Prostate gland (tissue), 2 donors: ENCODE data around the gene ADGRF4. TPM values are rescaled to one million over a fixed set of nuclear protein-coding genes. Genes with fewer than 3 reads are reported as not detected.

Source experiments
- DNase-seq: peaks from one replicate; pipeline ENCODE4 v3.0.0-alpha.2; 2019; ENCODE audit warnings: low spot score
- H3K27ac ChIP-seq, 2 donors: fragments of 200-600 bp; sonication (generic); 2 replicates each; pipeline ENCODE4 v1.5.1; 2017 to 2019
- H3K27me3 ChIP-seq: fragments of 200-600 bp; sonication (generic); replicated peaks from 2 replicates; pipeline ENCODE4 v1.5.1; 2019; ENCODE audit not compliant: insufficient read depth
- H3K36me3 ChIP-seq, 2 donors: fragments of 200-600 bp; sonication (generic); 1 replicate in 1 of 2; 2 replicates in 1 of 2; pipeline versions ENCODE4 v1.5.1 to v1.8.1; 2017 to 2019
- H3K4me1 ChIP-seq: fragments of 200-600 bp; sonication (generic); replicated peaks from 2 replicates; pipeline ENCODE4 v1.5.1; 2019
- H3K4me3 ChIP-seq, 2 donors: fragments of 200-600 bp; sonication (generic); 2 replicates each; pipeline ENCODE4 v1.5.1; 2017 to 2019
- H3K9me3 ChIP-seq: fragments of 200-600 bp; sonication (generic); 2 replicates; pipeline ENCODE4 v1.5.1; 2017
- CTCF ChIP-seq, 4 experiments: fragments of 200-600 bp in 2 of 4; fragments of 450-650 bp in 2 of 4; sonication (generic) in 2 of 4; IDR thresholded peaks; 1 replicate in 3 of 4; 2 replicates in 1 of 4; pipeline ENCODE4 v1.5.1; 2016 to 2019; ENCODE audit warnings: antibody characterized with exemption in 4 of 4, mild to moderate bottlenecking in 2 of 4, moderate library complexity in 2 of 4
- POLR2A ChIP-seq: fragments of 450-650 bp; IDR thresholded peaks from one replicate; pipeline ENCODE4 v1.6.1; 2016; ENCODE audit warnings: antibody characterized with exemption, mild to moderate bottlenecking
- POLR2AphosphoS5 ChIP-seq: sonication (generic); formaldehyde crosslinking; IDR thresholded peaks from one replicate; pipeline ENCODE4 v1.6.1; 2017; ENCODE audit warnings: antibody characterized with exemption
- WGBS: methylation state at CpG from one replicate; pipeline ENCODE4 v1.1.5; 2018; 5-methylcytosine and 5-hydroxymethylcytosine counted together
- intact Hi-C: fragments of 100-400 bp; cut with DNase I; formaldehyde crosslinking; loops from one replicate; pipeline ENCODE4 v1.14.2; 2022
- total RNA-seq, 2 donors: library from RNA; depleted of rRNA; stranded (reverse); fragments of >200 nt; gene quantifications; one replicate each; pipeline ENCODE4 v1.1.0, GENCODE V29; 2016

Gene ADGRF4
- under 1 TPM in 1 of 2 donors, not detected in 1; 0.23 TPM for total RNA-seq

DNA sequence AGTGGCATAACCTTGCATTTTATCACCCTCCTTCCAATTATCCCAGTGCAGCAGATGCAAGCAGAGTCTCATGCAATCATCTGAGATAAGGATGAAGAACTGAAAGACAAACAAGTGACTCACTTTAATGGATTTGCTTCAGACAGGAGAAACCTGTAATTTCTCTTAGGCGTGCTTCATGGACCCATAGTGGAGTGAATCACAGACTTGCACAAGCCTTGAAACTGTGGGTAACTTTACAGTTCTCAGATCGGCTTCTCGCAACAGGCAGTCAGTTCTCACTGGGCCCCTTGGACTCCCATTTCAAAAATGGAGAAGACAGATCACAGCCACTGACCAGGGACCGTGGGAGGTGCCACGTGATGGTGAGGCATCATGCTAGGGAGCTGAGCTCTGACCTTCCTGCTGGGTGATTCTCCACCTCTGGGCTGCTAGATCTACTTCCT, at the start of gene ADGRF4:
Gene ADGRF4 (plus strand): TSS at position 239 of the 446 bp plus-strand sequence. CDS start 8,666 bp downstream, outside the sequence.
- H3K9me3 ChIP-seq = no peaks in the 10 kb centered on the region
- no peaks in the 10 kb centered on the region for H3K36me3 ChIP-seq
- H3K27me3 ChIP-seq = no peaks in the 10 kb centered on the region
- H3K4me3 ChIP-seq = no peak within 1 kb of the TSS
- TF ChIP-seq POLR2AphosphoS5 (peak; percentile 29), POLR2A (no peak), CTCF (IDR thresholded peaks at IDR 0.05) (no peak)
- no peak within 1 kb of the TSS for H3K27ac ChIP-seq
- H3K4me1 ChIP-seq = no peaks in the 10 kb centered on the region
- peak; percentile 7 for DNase-seq
- WGBS = 65% methylated on average over 5 of the region's 5 CpGs
- intact Hi-C loops = no loop called here

GRCh38 chr6:47650553-47651432, 47.6 kb upstream of the ADGRF4 start:
- Histone ChIP-seq H3K4me3 (no peak overlapping the region), H3K4me1 (no peaks in the 10 kb centered on the region), H3K36me3 (no peaks in the 10 kb centered on the region), H3K27me3 (no peaks in the 10 kb centered on the region), H3K27ac (no peak overlapping the region), H3K9me3 (no peaks in the 10 kb centered on the region)
- no peak for DNase-seq
- intact Hi-C loops = no loop called here
- TF ChIP-seq POLR2A (no peak), POLR2AphosphoS5 (no peak), CTCF (IDR thresholded peaks at IDR 0.05) (no peak)
- WGBS = 65% methylated on average over 3 of the region's 3 CpGs

- no peaks in the 10 kb centered on the region for H3K27me3 ChIP-seq
- H3K27ac ChIP-seq = no peak overlapping the region
- H3K9me3 ChIP-seq = no peaks in the 10 kb centered on the region
- no peak overlapping the region for H3K4me3 ChIP-seq
- H3K4me1 ChIP-seq = no peaks in the 10 kb centered on the region
- no peaks in the 10 kb centered on the region for H3K36me3 ChIP-seq
- TF ChIP-seq POLR2AphosphoS5 (no peak), CTCF (IDR thresholded peaks at IDR 0.05) (no peak), POLR2A (no peak)
- no peak for DNase-seq
- WGBS = 50% methylated on average over 6 of the region's 6 CpGs
- intact Hi-C loops = no loop called here
Measured at GRCh38 chr6:47651505-47651944, 46.9 kb upstream of the ADGRF4 start.

GRCh38 chr6:47653706-47654105, 44.7 kb upstream of the ADGRF4 start:
- no peak for DNase-seq
- Histone ChIP-seq H3K9me3 (no peaks in the 10 kb centered on the region), H3K27me3 (no peaks in the 10 kb centered on the region), H3K4me1 (no peaks in the 10 kb centered on the region), H3K36me3 (no peaks in the 10 kb centered on the region), H3K4me3 (no peak overlapping the region), H3K27ac (no peak overlapping the region)
- 93% methylated on average over 5 of the region's 5 CpGs for WGBS
- no peak for TF ChIP-seq POLR2AphosphoS5
- no peak for TF ChIP-seq CTCF (IDR thresholded peaks at IDR 0.05)
- TF ChIP-seq POLR2A = no peak
- intact Hi-C loops = no loop called here

GRCh38 chr6:47654255-47654654, 44.1 kb upstream of the ADGRF4 start:
- Histone ChIP-seq H3K4me3 (no peak overlapping the region), H3K27ac (no peak overlapping the region), H3K4me1 (no peaks in the 10 kb centered on the region), H3K27me3 (no peaks in the 10 kb centered on the region), H3K9me3 (no peaks in the 10 kb centered on the region), H3K36me3 (no peaks in the 10 kb centered on the region)
- no peak for DNase-seq
- intact Hi-C loops = no loop called here
- 91% methylated on average over 4 of the region's 4 CpGs for WGBS
- TF ChIP-seq POLR2A (no peak), CTCF (IDR thresholded peaks at IDR 0.05) (no peak), POLR2AphosphoS5 (no peak)
